ENCODE data around the gene NGEF.

Gene NGEF

GRCh38 chr2:232963913-232964312 is 49.1 kb downstream of the NGEF start:
- no peak for DNase-seq

DNA sequence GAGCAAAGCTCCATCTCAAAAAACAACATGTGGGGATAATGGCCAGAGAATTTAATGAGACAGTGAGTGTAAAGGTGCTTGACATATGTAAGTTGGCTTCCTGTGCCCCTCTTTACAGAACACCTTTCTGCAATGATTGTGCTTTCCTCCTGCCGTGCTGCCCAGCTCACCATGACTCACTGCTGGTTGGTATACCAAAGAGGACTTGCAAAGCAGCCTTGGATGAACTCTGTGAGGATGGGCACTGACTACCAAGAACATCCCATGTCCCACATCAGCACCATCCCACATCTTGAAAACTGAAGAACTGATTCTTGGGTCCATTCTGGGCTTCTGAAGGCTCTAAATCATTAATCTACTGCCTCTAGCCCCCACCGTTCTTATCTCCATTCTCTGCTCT is 52.2 kb downstream of the NGEF start:
- no peak for DNase-seq

GRCh38 chr2:232959139-232959538 is 53.9 kb downstream of the NGEF start:
- DNase-seq, result no peak

DNA sequence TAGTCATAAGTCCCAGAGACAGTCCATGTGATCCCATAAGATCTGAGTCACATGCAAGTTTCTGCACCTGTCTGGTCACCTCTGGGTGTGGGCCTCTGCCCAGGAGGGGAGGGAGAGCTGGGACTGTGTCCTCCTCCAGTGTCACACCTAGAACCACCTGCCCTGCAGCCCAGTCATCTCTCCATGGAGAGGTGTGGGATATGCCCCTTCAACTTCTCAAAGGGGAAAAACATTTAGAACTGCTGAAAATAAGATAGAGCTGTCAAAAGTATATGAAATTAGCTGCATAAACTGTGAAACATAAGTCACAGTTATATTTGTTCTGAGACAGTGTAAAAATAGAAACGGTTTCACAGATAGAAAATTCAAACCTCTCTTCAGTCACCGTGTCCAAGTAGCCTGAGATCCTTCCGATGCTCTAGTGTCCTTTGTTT is 55.4 kb downstream of the NGEF start:
- DNase-seq, result no peak

- no peak for DNase-seq
Measured at GRCh38 chr2:232955856-232956255, 57.2 kb downstream of the NGEF start.

GRCh38 chr2:232954691-232955090 is 58.4 kb downstream of the NGEF start:
- no peak for DNase-seq

DNA sequence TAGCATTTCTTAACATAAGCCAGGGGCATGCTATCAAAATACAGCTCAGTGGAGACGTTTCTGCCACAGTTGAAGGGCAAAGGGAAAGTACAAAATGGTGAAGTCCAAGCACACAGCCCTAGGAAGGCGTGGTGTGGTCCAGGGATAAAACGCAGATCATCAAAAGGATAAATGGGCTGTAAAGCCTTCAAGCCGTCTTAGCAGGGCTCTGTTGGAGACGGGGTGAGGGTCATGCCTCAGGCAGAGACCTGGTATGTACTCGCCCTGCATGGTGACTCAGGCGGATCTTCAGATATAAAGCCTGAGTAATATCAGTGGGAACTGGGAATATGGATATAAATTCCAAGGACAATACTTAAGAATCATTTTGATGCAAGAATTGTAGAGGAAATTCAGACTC is 61.2 kb downstream of the NGEF start:
- no peak for DNase-seq

DNA sequence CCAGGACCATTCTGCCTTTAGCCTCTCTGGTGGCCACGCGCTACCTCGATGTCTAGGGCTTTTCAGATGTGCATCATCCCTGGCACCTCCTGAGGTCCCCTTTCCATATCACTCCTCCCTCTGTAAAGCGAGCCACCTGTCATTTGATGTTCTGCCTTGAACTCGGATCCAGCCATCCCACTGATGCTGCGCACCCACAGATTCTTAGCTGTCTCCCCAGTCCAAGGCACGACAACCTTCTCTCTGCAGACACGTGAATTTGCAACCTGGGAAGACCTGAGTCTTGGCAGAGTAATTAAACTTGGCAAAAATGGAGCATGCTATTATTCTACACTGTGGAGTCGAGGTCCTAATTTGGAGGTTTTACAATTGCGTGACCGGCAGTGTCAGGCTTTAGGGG is 61.9 kb downstream of the NGEF start:
- DNase-seq, result no peak

- DNase-seq, result no peak
Measured at GRCh38 chr2:232950751-232951150, 62.3 kb downstream of the NGEF start.

DNA sequence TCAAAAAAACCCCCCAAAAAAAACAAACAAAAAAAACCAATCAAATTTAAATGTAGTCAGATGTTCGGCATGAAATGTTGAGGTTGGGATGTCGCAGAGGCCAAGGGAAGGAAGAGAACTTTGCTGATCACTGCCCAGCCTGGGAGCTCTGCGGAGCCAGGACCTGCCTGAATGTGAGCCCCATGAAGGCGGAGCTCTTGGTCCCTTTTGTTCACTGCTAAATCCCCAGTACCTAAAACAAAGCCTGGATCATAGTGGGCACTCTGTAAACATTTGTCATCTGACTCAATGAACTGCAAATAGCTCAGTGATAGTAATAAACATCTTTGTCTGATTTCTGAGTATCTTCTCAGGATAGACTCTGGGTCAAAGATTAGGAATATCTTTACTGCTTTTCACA is 64.0 kb downstream of the NGEF start:
- no peak for DNase-seq

GRCh38 chr2:232942831-232943230 is 70.2 kb downstream of the NGEF start:
- DNase-seq, result no peak

DNA sequence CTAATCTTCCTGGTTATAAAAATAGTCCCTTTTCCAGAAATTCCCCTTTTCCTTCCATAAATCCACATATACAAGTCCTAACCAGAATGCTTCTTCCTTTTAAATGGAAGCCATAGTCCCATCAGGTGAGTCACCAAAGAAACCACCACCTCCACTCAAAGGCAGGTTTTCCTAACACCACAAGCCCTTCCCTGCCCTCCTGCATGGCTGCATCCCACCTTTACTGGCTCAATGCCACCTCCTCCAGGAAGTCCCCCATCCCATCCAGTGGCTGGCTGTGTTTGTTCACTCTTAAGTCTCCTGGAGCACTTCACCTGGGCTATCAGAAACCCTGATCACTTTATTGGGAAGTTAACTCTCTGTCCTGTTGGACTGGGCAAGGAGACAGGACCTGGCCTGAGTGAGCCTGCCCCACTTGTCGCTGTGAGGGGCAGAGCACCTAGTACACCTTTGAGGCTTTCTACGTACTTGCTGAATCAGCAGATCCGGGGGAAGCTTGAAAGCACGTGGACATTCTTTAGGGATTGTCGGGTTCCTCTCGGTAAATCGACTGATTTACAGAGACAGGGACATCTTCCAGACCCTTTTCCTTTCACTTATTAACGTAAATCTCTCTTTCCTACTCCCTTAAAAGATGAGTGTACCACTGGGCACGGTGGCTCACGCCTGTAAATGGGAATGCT is 71.0 kb downstream of the NGEF start:
- DNase-seq, result no peak

DNA sequence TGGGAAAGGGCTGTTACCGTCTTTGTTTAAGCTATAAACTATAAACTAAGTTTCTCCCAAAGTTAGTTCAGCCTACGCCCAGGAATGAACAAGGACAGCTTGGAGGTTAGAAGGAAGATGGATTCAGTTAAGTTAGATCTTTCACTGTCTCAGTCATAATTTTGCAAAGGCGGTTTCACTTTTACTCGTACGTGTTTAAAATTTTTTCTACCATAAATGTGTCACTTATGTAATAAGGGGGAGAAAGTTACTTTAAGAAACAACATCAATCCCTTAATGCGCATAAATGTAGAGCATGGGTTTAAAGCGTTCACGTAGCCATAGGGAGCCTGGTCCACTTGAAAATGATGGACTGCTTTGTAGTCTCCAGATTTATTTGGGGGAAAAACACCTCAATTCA is 71.7 kb downstream of the NGEF start:
- no peak for DNase-seq

GRCh38 chr2:232940724-232941123 is 72.3 kb downstream of the NGEF start:
- DNase-seq, result no peak

- DNase-seq, result no peak
Measured at GRCh38 chr2:232937278-232937906, 75.7 kb downstream of the NGEF start.

DNA sequence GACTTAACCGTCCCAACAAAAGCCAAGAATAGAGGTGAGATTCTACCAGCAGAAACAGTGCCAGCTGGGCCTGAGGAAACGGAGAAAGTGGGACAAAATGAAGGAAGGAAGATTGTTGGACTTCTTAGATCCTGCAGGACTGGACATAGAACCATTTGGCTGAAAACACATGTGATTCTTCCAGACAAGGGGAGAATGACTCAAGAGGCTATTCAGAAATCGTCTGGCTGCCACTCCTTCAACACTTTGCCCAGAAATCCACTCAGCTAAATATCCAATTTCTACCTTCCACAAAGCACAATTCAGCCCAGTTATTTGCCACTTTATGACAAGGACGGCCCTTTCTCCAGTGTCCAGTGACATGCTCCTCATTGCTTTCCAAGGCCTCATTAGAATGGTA is 81.4 kb downstream of the NGEF start:
- no peak for DNase-seq

- DNase-seq, result no peak
Measured at GRCh38 chr2:232930059-232930400, 83.0 kb downstream of the NGEF start.

DNA sequence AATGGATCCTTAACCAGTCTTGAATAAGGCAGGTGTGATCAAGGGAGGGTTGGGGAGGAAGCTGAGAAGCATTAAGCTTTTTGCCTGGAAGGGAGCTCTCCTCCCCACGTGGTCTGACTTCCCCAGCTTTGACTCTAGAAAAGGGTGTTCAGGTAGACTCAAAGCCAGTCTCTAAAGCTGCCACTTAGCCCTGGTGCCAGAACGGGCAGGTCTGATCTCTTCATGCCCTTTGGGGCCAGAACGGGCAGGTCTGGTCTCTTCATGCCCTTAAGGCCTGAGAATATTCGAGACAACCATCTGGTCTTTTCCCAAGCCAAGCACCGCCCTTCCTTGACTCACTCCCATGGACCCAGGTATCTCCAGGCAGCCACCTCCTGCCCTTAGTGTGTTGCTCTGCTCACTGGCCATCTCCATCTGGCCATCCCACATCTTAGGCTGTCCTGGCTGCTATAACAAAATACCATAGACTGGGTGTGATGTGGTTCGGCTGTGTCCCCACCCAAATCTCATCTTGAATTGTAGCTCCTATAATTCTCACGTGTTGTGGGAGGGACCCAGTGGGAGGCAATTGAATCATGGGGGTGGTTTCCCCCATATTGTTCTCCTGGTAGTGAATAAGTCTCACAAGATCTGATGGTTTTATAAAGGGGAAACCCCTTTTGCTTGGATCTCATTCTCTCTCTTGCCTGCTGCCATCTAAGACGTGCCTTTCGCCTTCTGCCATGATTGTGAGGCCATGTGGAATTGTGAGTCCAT is 83.6 kb downstream of the NGEF start:
- no peak for DNase-seq

- DNase-seq, result no peak
Measured at GRCh38 chr2:232928551-232929302, 84.3 kb downstream of the NGEF start.

DNA sequence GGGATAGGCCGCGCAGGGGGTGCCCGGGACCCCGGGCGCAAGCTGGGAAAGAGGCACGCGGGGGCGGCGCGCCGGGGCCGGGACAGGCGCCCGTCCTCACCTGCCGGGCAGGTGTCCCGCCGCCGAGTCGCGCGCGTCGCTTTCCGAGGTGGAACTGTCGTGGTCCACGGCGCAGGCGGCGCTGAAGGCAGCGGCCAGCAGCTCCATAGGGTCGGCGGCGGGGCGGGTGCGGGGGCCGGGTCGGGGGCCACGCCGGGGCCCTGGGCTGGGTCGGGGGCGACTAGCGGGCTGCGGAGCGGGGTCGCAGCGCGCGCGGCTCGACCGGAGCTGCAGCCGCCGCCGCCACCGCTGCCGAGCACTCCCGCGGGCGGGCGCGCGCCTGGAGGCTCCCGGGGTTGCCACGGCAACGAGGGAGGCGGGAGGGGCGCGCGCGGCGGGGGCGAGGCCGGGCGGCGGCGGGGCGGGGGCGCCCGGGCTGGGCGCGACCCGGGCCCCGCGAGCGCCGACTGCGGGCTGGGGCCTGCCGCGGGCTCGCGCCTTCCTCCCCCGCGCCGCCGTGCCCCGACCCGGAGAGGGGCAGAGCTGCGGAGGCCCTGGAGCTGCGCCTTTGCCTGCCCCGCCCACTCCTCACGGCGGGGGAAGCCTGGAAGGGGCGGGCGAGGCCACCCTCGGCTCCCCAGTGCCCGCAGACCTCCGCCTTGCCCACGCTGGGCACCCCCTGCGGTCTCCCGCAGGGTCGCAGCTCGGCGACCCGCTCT is 85.1 kb downstream of the NGEF start:
- no peak for DNase-seq

DNA sequence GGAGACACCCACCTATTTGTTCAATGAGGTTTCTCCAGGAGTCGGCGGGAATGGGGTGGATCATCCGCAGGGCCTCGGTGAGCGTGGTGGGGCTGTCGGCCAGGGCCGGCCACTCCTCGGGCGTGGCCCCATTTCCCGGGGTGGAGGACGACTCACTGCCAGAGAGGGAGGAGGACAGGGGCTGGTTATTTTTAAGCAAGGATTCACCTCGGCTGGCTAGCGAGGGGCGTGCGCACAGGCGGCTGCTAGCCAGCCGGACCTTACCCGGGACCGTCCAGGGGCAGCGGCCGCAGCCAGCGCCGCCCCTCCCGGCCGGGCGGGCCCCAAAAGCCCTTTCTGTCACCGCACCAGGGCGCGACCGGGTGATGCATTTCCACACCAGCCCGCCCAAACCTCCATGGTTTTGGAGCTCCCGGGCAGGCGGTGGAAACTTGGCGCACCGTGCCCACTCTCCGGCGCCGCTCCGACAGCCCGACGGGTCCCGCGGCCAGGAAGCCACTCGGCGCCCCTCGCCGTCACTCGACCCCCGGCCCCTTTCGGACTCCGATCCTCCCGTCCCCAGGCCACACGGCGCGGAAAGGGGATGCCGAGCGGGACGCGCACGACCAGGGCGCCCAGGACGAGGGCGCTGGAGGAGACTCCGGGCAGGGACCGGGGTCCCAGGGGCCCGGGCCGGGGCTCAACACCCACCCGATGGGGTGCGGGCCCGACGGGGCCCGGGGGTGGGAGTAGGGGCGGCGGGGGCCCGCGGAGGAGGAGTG is 85.8 kb downstream of the NGEF start:
- no peak for DNase-seq

DNA sequence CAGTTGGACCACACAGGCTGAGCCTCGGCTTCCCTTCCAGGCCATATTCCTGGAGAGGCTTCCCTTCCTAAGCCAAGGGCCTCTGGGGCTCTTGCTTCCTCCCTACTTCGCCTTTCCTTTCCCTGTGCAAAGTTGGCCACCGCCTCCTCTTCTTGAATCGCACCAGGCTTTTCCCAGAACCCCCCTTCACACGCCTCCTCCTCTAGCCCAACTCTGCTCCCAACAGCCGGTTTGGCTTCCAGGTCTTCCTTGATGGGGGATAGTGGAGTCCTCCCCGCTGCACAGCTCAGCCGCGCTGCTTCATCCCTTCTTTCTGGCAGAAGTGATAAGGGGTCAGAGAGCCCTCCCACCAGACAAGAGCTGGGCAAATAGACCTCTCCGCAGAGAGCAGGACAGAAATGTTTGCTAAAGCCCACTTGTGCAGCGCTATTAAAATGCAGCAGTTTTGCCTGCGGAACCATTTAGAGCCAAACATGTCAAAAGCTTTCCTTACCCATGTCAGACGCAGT is 86.6 kb downstream of the NGEF start:
- DNase-seq, result no peak

Measured in DMS79 treated with DMSO at 0.1 percent for 48 hours (cell line).